HepG2 (cell line): Measurements from ENCODE around the gene SHROOM2. TPM values are rescaled to one million over a fixed set of nuclear protein-coding genes. Genes with fewer than 3 reads are reported as not detected.
A peak's percentile ranks its signal among the peaks of the same experiment; 100 is the strongest.

Experiments
- ATAC-seq: fragments of 200-7000 bp; cut with Tn5 transposase; 3 replicates; pipeline ENCODE4 v1.9.1; 2020; ENCODE audit warnings: mild to moderate bottlenecking, moderate library complexity
- BruUV-seq: library from RNA; stranded (reverse); fragments of 400-500 nt; replicated peaks from 2 replicates; lab custom pipeline; 2021; lab: Mats Ljungman, UMichigan
- CTCF ChIA-PET: fragments of 300-600 bp; formaldehyde crosslinking; extraction: SDS; loops from one replicate; lab custom pipeline; 2021; ENCODE audit warnings: low total read pairs, inconsistent platforms, low intra/inter-chr PET ratio; lab: Yijun Ruan, JAX
- POLR2A ChIA-PET: fragments of 350-600 bp; sonication (Branson Sonifier 250); formaldehyde crosslinking; loops from one replicate; lab custom pipeline; 2020; ENCODE audit warnings: antibody characterized with exemption, inconsistent platforms; lab: Yijun Ruan, JAX
- DNase-seq: peaks from one replicate; pipeline ENCODE4 v3.0.0-alpha.2; 2015; ENCODE audit warnings: low spot score
- FAIRE-seq: peaks from 3 replicates; lab custom pipeline; 2011; peaks lifted over from hg19 to GRCh38; lab: Jason Lieb, UNC
- H2AFZ ChIP-seq: one replicate; pipeline ENCODE4 v1.6.1; 2011; ENCODE audit warnings: low read length, inconsistent platforms
- H3K27ac ChIP-seq: fragments of 300-600 bp; 3 replicates; pipeline ENCODE4 v1.8.0; 2011; ENCODE audit warnings: mixed run types, mild to moderate bottlenecking, mixed read lengths, low read length, inconsistent platforms; ENCODE audit not compliant: insufficient read depth; ENCODE audit errors: extremely low read length
- H3K27me3 ChIP-seq, 2 experiments: fragments of 200-600 bp in 1 of 2; 2 replicates in 1 of 2; 3 replicates in 1 of 2; pipeline versions ENCODE4 v1.6.0 to v1.8.0; 2011; ENCODE audit warnings: low read length in 2 of 2, mild to moderate bottlenecking in 2 of 2, moderate library complexity in 2 of 2, inconsistent platforms in 1 of 2; ENCODE audit not compliant: insufficient read depth in 2 of 2, control insufficient read depth in 1 of 2
- H3K36me3 ChIP-seq, 2 experiments: fragments of 200-600 bp in 1 of 2; replicated peaks in 1 of 2; 2 replicates in 1 of 2; 3 replicates in 1 of 2; pipeline versions ENCODE4 v1.5.1 to v1.8.0; 2011; ENCODE audit warnings: low read length in 2 of 2, inconsistent platforms in 1 of 2; ENCODE audit not compliant: insufficient read depth in 2 of 2, control insufficient read depth in 1 of 2
- H3K4me1 ChIP-seq: 2 replicates; pipeline ENCODE4 v1.5.1; 2012; ENCODE audit warnings: low read length, inconsistent platforms; ENCODE audit not compliant: insufficient read depth
- H3K4me2 ChIP-seq: 2 replicates; pipeline ENCODE4 v1.6.0; 2011; ENCODE audit warnings: low read depth, low read length, inconsistent platforms
- H3K4me3 ChIP-seq, 3 experiments: fragments of 200-600 bp in 1 of 3; sonication (generic), shearing (Covaris generic) in 1 of 3; replicated peaks in 1 of 3; 2 replicates each; pipeline ENCODE4 v1.5.1; 2011 to 2016; ENCODE audit warnings: low read length in 3 of 3, inconsistent platforms in 2 of 3, low read depth in 2 of 3, mild to moderate bottlenecking in 2 of 3, control low read depth in 1 of 3, mixed read lengths in 1 of 3; ENCODE audit not compliant: insufficient read depth in 1 of 3
- H3K79me2 ChIP-seq: one replicate; pipeline ENCODE4 v1.6.1; 2011; ENCODE audit warnings: low read length, inconsistent platforms; ENCODE audit not compliant: insufficient read depth
- H3K9ac ChIP-seq: 2 replicates; pipeline ENCODE4 v1.6.0; 2011; ENCODE audit warnings: mild to moderate bottlenecking, low read depth, low read length, inconsistent platforms; ENCODE audit not compliant: insufficient read depth
- H3K9me3 ChIP-seq: 2 replicates; pipeline ENCODE4 v1.5.1; 2012; ENCODE audit warnings: mild to moderate bottlenecking, low read length
- H4K20me1 ChIP-seq: 2 replicates; pipeline ENCODE4 v1.6.0; 2011; ENCODE audit warnings: inconsistent platforms, mild to moderate bottlenecking, low read length, moderate library complexity; ENCODE audit not compliant: insufficient read depth
- ATM ChIP-seq: fragments of 450-650 bp; IDR thresholded peaks from 2 replicates; pipeline ENCODE4 v1.7.1; 2017; ENCODE audit warnings: mild to moderate bottlenecking, borderline replicate concordance
- DPF2 ChIP-seq: sonication (generic); formaldehyde crosslinking; IDR thresholded peaks from 2 replicates; pipeline ENCODE4 v1.4.0; 2020; ENCODE audit warnings: mild to moderate bottlenecking, low read depth, missing genetic modification reagents, borderline replicate concordance
- FOXK2 ChIP-seq: fragments of 450-650 bp; IDR thresholded peaks from 2 replicates; pipeline ENCODE4 v1.6.1; 2016
- HMG20A ChIP-seq: IDR thresholded peaks from 2 replicates; pipeline ENCODE4 v1.6.1; 2016; ENCODE audit warnings: borderline replicate concordance
- MTERF4 ChIP-seq: sonication (generic); formaldehyde crosslinking; IDR thresholded peaks from 2 replicates; pipeline ENCODE4 v1.8.0; 2023; ENCODE audit warnings: mild to moderate bottlenecking, missing genetic modification reagents
- NFAT5 ChIP-seq: sonication (generic); formaldehyde crosslinking; IDR thresholded peaks from 2 replicates; pipeline ENCODE4 v1.4.0; 2020; ENCODE audit warnings: missing genetic modification reagents
- SOX13 ChIP-seq, 3 experiments: fragments of 450-650 bp in 1 of 3; sonication (generic) in 1 of 3; formaldehyde crosslinking in 1 of 3; IDR thresholded peaks in 2 of 3; conservative IDR thresholded peaks in 1 of 3; 2 replicates each; pipeline versions ENCODE4 v1.5.0 to v1.6.1; 2016 to 2020; ENCODE audit warnings: antibody characterized with exemption in 1 of 3, mild to moderate bottlenecking in 1 of 3, missing compliant biosample characterization in 1 of 3, missing genetic modification reagents in 1 of 3, moderate library complexity in 1 of 3
- ZNF33A ChIP-seq: sonication (generic); formaldehyde crosslinking; IDR thresholded peaks from 2 replicates; pipeline ENCODE4 v1.5.1; 2020; ENCODE audit warnings: missing genetic modification reagents, mild to moderate bottlenecking, moderate library complexity, borderline replicate concordance
- ZNF572 ChIP-seq: sonication (generic); formaldehyde crosslinking; IDR thresholded peaks from 2 replicates; pipeline ENCODE4 v1.5.1; 2020; ENCODE audit warnings: mild to moderate bottlenecking, missing genetic modification reagents
- ZNF850 ChIP-seq: sonication (generic); formaldehyde crosslinking; conservative IDR thresholded peaks from 2 replicates; pipeline ENCODE4 v1.9.0; 2021; ENCODE audit warnings: mild to moderate bottlenecking, missing genetic modification reagents
- WGBS: methylation state at CpG from one replicate; pipeline ENCODE4 v1.1.6; 2017; ENCODE audit warnings: low lambda C conversion rate; 5-methylcytosine and 5-hydroxymethylcytosine counted together
- in situ Hi-C: cut with HindIII; loops from 2 replicates; pipeline ENCODE4 v1.10.0; 2017; ENCODE audit warnings: low pct_unique_long_range_greater_than_20kb; ENCODE audit not compliant: extremely low pct_ligation_motif_present
- intact Hi-C: fragments of 100-400 bp; cut with micrococcal nuclease; formaldehyde crosslinking; loops from one replicate; pipeline ENCODE4 v1.10.0; 2022; ENCODE audit not compliant: unreplicated experiment
- polyA plus RNA-seq, 8 experiments: library from polyadenylated mRNA; depleted of rRNA in 3 of 8; stranded (reverse) in 7 of 8; unstranded in 1 of 8; fragments of >200 nt; fragmentation: Illumina TruSeq in 4 of 8; extraction: Trizol in 4 of 8; gene quantifications; 2 replicates each; pipeline versions ENCODE4 v1.2.1 to v1.2.3, GENCODE V29; 2011 to 2016; ENCODE audit warnings: low read depth in 4 of 8, missing spikeins in 1 of 8, mixed read lengths in 1 of 8; ENCODE audit not compliant: insufficient read depth in 1 of 8
- total RNA-seq, 5 experiments: library from RNA; depleted of rRNA; stranded (reverse); fragments of >200 nt; fragmentation: Illumina TruSeq; extraction: Trizol; gene quantifications; 2 replicates each; pipeline ENCODE4 v1.2.3, GENCODE V29; 2016; ENCODE audit warnings: low read depth in 1 of 5

SHROOM2 gene
- total and polyA plus RNA-seq, 2 of the 13 experiments (the other 11 are each of a cell fraction or from before 2014, with no cell fraction given) = 0.92 to 1.4 TPM

GRCh38 chrX:9919632-9920172 is 133.5 kb downstream of the SHROOM2 start:
- H3K4me3 ChIP-seq = no peak overlapping the region
- no peak overlapping the region for H3K4me2 ChIP-seq
- intact Hi-C loops = no loop called here
- no peak overlapping the region for H2AFZ ChIP-seq
- no peaks in the 10 kb centered on the region for H4K20me1 ChIP-seq
- no peaks in the 10 kb centered on the region for H3K27me3 ChIP-seq
- H3K4me1 ChIP-seq = peaks cover 24% of the 10 kb centered on the region
- H3K9ac ChIP-seq = no peak overlapping the region
- TF ChIP-seq NFAT5 (no peak), HMG20A (CRISPR knock-in tag) (no peak), ZNF850 (no peak), ZNF572 (no peak), ATM (no peak), SOX13 (IDR thresholded peaks at IDR 0.05) (no peak), SOX13 (CRISPR knock-in tag; conservative IDR thresholded peaks at IDR 0.05 in 1 of 2, IDR thresholded peaks at IDR 0.05 in 1 of 2) (no peak), DPF2 (no peak), ZNF33A (no peak), FOXK2 (no peak), MTERF4 (CRISPR knock-in tag) (no peak)
- TF ChIP-seq, all 625 proteins: peak for 0
- POLR2A ChIA-PET = no interaction called here
- no peaks in the 10 kb centered on the region for H3K36me3 ChIP-seq
- FAIRE-seq (peak; percentile 32), DNase-seq (no peak), ATAC-seq (no peak)
- H3K27ac ChIP-seq = no peak overlapping the region
- no peaks in the 10 kb centered on the region for H3K9me3 ChIP-seq
- H3K79me2 ChIP-seq = no peaks in the 10 kb centered on the region
- BruUV-seq = no TSS peak
- CTCF ChIA-PET = no interaction called here
- WGBS = 91% methylated on average over 3 of the region's 3 CpGs
- in situ Hi-C loops = no loop called here
